Lower leg skin (tissue), 4 donors: Measurements from ENCODE around the gene CTNND2. TPM values are rescaled to one million over a fixed set of nuclear protein-coding genes. Genes with fewer than 3 reads are reported as not detected.

Source experiments
- DNase-seq, 2 donors: peaks; one replicate each; pipeline ENCODE4 v3.0.0-alpha.2; 2019; ENCODE audit warnings: low spot score in 2 of 2
- H3K4me3 ChIP-seq: fragments of 200-600 bp; sonication (generic); 2 replicates; pipeline ENCODE4 v1.5.1; 2017; ENCODE audit warnings: mild to moderate bottlenecking, low read depth; ENCODE audit not compliant: poor library complexity, severe bottlenecking
- POLR2A ChIP-seq, 2 donors: fragments of 450-650 bp; IDR thresholded peaks; one replicate each; pipeline ENCODE4 v1.6.1; 2016 to 2017; ENCODE audit warnings: antibody characterized with exemption in 2 of 2, mild to moderate bottlenecking in 1 of 2, moderate library complexity in 1 of 2
- WGBS, 2 donors: methylation state at CpG; one replicate each; pipeline ENCODE4 v1.1.5; 2018; 5-methylcytosine and 5-hydroxymethylcytosine counted together
- intact Hi-C: fragments of 100-400 bp; cut with DNase I; formaldehyde crosslinking; loops from one replicate; pipeline ENCODE4 v1.15.0; 2023; ENCODE audit warnings: low total_unique reads
- total RNA-seq, 4 donors: library from RNA; depleted of rRNA; stranded (reverse); fragments of >200 nt; gene quantifications; one replicate each; pipeline ENCODE4 v1.1.0, GENCODE V29; 2016
- TF ChIP-seq, protein P1 (sequence below), 3 donors: fragments of 450-650 bp; IDR thresholded peaks; one replicate each; pipeline ENCODE4 v1.5.1; 2016; ENCODE audit warnings: antibody characterized with exemption in 3 of 3, mild to moderate bottlenecking in 3 of 3, moderate library complexity in 2 of 3

The CTNND2 gene
- total RNA-seq, 4 donors from 2014 or later = 0.21 to 2.9 (median 0.55) TPM

DNA sequence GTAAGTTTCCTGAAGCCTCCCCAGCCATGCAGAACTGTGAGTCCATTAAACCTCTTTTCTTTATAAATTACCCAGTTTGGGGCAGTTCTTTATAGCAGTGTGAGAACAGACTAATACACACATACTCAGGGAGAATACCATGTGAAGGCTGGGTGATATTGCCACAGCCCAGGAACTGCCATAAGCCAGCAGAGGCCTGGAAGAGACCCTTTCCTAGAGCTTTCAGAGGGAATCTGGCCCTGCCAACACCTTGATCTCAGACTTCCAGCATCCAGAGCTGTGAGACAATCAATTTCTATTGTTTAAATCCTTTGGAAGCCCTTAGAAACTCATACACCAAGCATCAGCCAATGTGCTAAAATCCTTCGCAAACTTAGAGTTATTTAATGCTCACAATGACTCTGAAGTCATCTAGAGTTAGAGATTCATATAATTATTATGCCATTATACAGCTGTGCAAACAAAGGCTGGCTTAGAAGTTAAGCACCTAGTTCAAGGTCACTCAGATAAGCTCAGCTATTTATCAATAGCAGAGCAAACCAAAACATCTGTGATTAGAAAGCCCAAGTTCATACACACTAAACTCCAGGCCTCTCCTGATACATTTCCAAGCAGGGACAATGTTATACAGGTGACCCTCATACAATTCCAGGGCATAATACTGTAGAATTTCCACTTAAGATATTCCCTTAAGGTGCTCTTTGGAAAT is 611.4 kb downstream of the CTNND2 start:
- intact Hi-C loops = no loop called here
- 81 to 95% methylated on average over 1 of the region's 1 CpG for WGBS, 2 donors
- TF ChIP-seq, protein P1, sequence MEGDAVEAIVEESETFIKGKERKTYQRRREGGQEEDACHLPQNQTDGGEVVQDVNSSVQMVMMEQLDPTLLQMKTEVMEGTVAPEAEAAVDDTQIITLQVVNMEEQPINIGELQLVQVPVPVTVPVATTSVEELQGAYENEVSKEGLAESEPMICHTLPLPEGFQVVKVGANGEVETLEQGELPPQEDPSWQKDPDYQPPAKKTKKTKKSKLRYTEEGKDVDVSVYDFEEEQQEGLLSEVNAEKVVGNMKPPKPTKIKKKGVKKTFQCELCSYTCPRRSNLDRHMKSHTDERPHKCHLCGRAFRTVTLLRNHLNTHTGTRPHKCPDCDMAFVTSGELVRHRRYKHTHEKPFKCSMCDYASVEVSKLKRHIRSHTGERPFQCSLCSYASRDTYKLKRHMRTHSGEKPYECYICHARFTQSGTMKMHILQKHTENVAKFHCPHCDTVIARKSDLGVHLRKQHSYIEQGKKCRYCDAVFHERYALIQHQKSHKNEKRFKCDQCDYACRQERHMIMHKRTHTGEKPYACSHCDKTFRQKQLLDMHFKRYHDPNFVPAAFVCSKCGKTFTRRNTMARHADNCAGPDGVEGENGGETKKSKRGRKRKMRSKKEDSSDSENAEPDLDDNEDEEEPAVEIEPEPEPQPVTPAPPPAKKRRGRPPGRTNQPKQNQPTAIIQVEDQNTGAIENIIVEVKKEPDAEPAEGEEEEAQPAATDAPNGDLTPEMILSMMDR (IDR thresholded peaks at IDR 0.05) = no peak
- no peak for TF ChIP-seq POLR2A (IDR thresholded peaks at IDR 0.05)
- DNase-seq = no peak
- no peak overlapping the region for H3K4me3 ChIP-seq

DNA sequence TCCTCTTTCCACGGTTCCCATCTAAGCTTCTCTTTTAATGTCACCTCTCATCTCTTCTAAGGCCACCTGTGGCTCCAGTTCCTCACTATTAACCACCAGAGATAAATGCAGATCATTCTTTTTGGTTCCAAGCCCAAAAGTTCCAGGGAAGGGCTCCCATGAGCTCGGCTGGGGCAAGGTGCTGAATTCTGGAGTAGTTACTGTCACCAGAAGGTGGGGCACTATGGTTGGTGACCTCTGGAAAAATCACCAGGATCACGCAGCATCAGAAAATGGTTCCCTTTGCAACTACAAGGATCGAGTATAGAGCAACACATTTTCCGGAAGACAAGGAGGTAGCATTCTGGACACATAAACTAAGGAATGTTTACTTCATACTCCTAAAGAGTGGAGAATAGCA is 614.5 kb downstream of the CTNND2 start:
- TF ChIP-seq POLR2A (IDR thresholded peaks at IDR 0.05) = no peak
- TF ChIP-seq, protein P1 (IDR thresholded peaks at IDR 0.05) = no peak
- intact Hi-C loops = no loop called here
- no peak overlapping the region for H3K4me3 ChIP-seq
- no peak for DNase-seq
- 83 to 87% methylated on average over 5 of the region's 5 CpGs for WGBS, 2 donors

DNA sequence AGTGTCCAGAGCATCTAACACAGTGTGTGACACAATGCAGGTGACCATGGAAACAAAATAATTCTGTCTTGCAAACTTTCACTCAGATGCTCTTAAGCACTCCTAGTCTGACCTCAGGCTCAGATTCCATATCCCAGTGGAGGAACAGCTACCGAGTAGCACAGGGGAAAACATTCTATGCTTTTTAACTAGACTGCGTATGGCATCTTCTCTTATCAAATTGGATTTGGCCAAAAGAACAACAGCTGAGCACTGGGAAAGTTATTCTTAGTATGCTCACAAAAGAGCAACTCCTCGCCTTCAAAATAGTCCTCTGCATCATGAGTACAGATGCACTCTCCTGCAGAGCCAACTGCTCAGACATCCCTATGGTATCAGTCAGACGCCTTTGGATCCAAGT is 615.0 kb downstream of the CTNND2 start:
- no peak overlapping the region for H3K4me3 ChIP-seq
- no peak for TF ChIP-seq POLR2A (IDR thresholded peaks at IDR 0.05)
- TF ChIP-seq, protein P1 (IDR thresholded peaks at IDR 0.05) = no peak
- intact Hi-C loops = no loop called here
- 80 to 83% methylated on average over 4 of the region's 4 CpGs for WGBS, 2 donors
- no peak for DNase-seq

DNA sequence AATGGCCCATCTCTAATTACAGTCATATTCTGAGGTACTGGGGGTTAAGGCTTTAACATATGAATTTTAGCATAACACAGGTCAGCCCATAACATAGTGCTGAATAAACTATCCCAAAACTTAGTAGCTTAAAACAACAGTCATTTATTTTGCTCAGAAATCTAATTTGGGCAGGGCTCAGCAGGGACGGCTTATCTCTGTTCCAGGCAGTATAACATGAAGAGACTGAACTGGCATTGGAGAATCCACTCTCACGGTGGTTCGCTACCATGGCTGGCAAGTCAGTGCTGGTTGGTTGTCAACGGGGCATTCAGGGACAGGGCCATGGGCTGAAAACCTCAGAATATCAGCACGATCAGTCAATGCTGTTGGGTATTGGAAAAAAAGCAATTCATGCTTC is 622.4 kb downstream of the CTNND2 start:
- intact Hi-C loops = no loop called here
- WGBS, 2 donors = 90 to 98% methylated on average over 5 of the region's 5 CpGs

DNA sequence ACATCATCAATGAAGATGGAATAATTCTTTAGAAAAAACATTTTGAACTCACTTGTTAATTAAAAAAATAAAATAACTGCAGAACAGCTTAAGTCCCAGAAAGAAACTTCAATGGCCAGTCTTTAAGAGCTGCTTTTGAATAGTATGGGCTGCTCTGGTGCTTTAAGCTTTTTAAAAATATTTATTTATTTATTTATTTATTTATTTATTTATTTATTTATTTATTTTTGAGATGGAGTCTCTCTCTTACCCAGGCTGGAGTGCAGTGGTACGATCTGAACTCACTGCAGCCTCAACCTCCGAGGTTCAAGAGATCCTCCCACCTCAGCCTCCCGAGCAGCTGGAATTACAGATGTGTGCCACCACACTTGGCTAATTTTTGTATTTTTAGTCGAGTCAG is 626.9 kb downstream of the CTNND2 start:
- WGBS, 2 donors = 82 to 91% methylated on average over 4 of the region's 4 CpGs
- TF ChIP-seq, protein P1 (IDR thresholded peaks at IDR 0.05) = no peak
- no peak for TF ChIP-seq POLR2A (IDR thresholded peaks at IDR 0.05)
- intact Hi-C loops = no loop called here
- DNase-seq = no peak
- no peak overlapping the region for H3K4me3 ChIP-seq

More for the DNA sequence above, 622.4 kb downstream of the CTNND2 start:
- no peak for DNase-seq
- H3K4me3 ChIP-seq = no peak overlapping the region
- TF ChIP-seq, protein P1 (IDR thresholded peaks at IDR 0.05) = no peak
- TF ChIP-seq POLR2A (IDR thresholded peaks at IDR 0.05) = no peak
